ENCODE data around the gene ARMS2.
A peak's percentile ranks its signal among the peaks of the same experiment; 100 is the strongest.

The ARMS2 gene

GRCh38 chr10:122441961-122442360 is 12.5 kb upstream of the ARMS2 start:
- no peaks in the 10 kb centered on the region for H3K4me1 Mint-ChIP-seq (ENCODE audit: low read depth)
- H3K27ac Mint-ChIP-seq = no peak overlapping the region
- no peak overlapping the region for H3K4me3 Mint-ChIP-seq
- H3K27me3 Mint-ChIP-seq = peaks cover 7% of the 10 kb centered on the region
- H3K36me3 Mint-ChIP-seq (ENCODE audit: low read depth) = no peaks in the 10 kb centered on the region
- H3K9me3 Mint-ChIP-seq = peaks cover 3% of the 10 kb centered on the region

GRCh38 chr10:122445469-122445868 is 9.0 kb upstream of the ARMS2 start:
- H3K4me1 Mint-ChIP-seq (ENCODE audit: low read depth) = no peaks in the 10 kb centered on the region
- no peak overlapping the region for H3K27ac Mint-ChIP-seq
- peaks cover 19% of the 10 kb centered on the region for H3K27me3 Mint-ChIP-seq
- no peak overlapping the region for H3K4me3 Mint-ChIP-seq
- no peaks in the 10 kb centered on the region for H3K9me3 Mint-ChIP-seq
- no peaks in the 10 kb centered on the region for H3K36me3 Mint-ChIP-seq (ENCODE audit: low read depth)

GRCh38 chr10:122445904-122446303 is 8.5 kb upstream of the ARMS2 start:
- H3K9me3 Mint-ChIP-seq = no peaks in the 10 kb centered on the region
- H3K27ac Mint-ChIP-seq = no peak overlapping the region
- H3K4me1 Mint-ChIP-seq (ENCODE audit: low read depth) = no peaks in the 10 kb centered on the region
- peaks cover 23% of the 10 kb centered on the region for H3K27me3 Mint-ChIP-seq
- H3K36me3 Mint-ChIP-seq (ENCODE audit: low read depth) = no peaks in the 10 kb centered on the region
- H3K4me3 Mint-ChIP-seq = no peak overlapping the region

- Mint-ChIP-seq H3K4me3 (no peak overlapping the region), H3K4me1 (ENCODE audit: low read depth) (no peaks in the 10 kb centered on the region), H3K27me3 (peaks cover 28% of the 10 kb centered on the region), H3K36me3 (ENCODE audit: low read depth) (no peaks in the 10 kb centered on the region), H3K9me3 (no peaks in the 10 kb centered on the region), H3K27ac (no peak overlapping the region)
These were observed 7.6 kb upstream of the ARMS2 start for GRCh38 chr10:122446668-122447423.

GRCh38 chr10:122448600-122448999 is 5.9 kb upstream of the ARMS2 start:
- Mint-ChIP-seq H3K9me3 (no peaks in the 10 kb centered on the region), H3K27ac (no peak overlapping the region), H3K27me3 (peaks cover 33% of the 10 kb centered on the region), H3K4me3 (no peak overlapping the region), H3K4me1 (ENCODE audit: low read depth) (no peaks in the 10 kb centered on the region), H3K36me3 (ENCODE audit: low read depth) (no peaks in the 10 kb centered on the region)

- H3K27ac Mint-ChIP-seq = no peak overlapping the region
- no peaks in the 10 kb centered on the region for H3K36me3 Mint-ChIP-seq (ENCODE audit: low read depth)
- peaks cover 33% of the 10 kb centered on the region for H3K27me3 Mint-ChIP-seq
- no peaks in the 10 kb centered on the region for H3K9me3 Mint-ChIP-seq
- H3K4me1 Mint-ChIP-seq (ENCODE audit: low read depth) = no peaks in the 10 kb centered on the region
- no peak overlapping the region for H3K4me3 Mint-ChIP-seq
These were observed 5.3 kb upstream of the ARMS2 start for GRCh38 chr10:122449153-122449552.

GRCh38 chr10:122450353-122450990 is 4.0 kb upstream of the ARMS2 start:
- Mint-ChIP-seq H3K27ac (no peak overlapping the region), H3K4me1 (ENCODE audit: low read depth) (no peaks in the 10 kb centered on the region), H3K27me3 (peaks cover 29% of the 10 kb centered on the region), H3K9me3 (no peaks in the 10 kb centered on the region), H3K4me3 (no peak overlapping the region), H3K36me3 (ENCODE audit: low read depth) (no peaks in the 10 kb centered on the region)

GRCh38 chr10:122454071-122454470 is 382 bp upstream of the ARMS2 start:
- no peak overlapping the region for H3K4me3 Mint-ChIP-seq
- no peaks in the 10 kb centered on the region for H3K36me3 Mint-ChIP-seq (ENCODE audit: low read depth)
- peaks cover 38% of the 10 kb centered on the region for H3K27me3 Mint-ChIP-seq
- no peaks in the 10 kb centered on the region for H3K4me1 Mint-ChIP-seq (ENCODE audit: low read depth)
- H3K9me3 Mint-ChIP-seq = no peaks in the 10 kb centered on the region
- H3K27ac Mint-ChIP-seq = no peak overlapping the region

- H3K27ac Mint-ChIP-seq = no peak overlapping the region
- no peak overlapping the region for H3K4me3 Mint-ChIP-seq
- H3K27me3 Mint-ChIP-seq = peaks cover 44% of the 10 kb centered on the region
- H3K4me1 Mint-ChIP-seq (ENCODE audit: low read depth) = peaks cover 1% of the 10 kb centered on the region
- H3K36me3 Mint-ChIP-seq (ENCODE audit: low read depth) = no peaks in the 10 kb centered on the region
- no peaks in the 10 kb centered on the region for H3K9me3 Mint-ChIP-seq
These were observed 1.1 kb downstream of the ARMS2 start for GRCh38 chr10:122455376-122456079.

GRCh38 chr10:122457934-122458333 is 3.5 kb downstream of the ARMS2 start:
- Mint-ChIP-seq H3K9me3 (no peaks in the 10 kb centered on the region), H3K4me3 (no peak overlapping the region), H3K36me3 (ENCODE audit: low read depth) (no peaks in the 10 kb centered on the region), H3K27ac (no peak overlapping the region), H3K4me1 (ENCODE audit: low read depth) (peaks cover 11% of the 10 kb centered on the region), H3K27me3 (peaks cover 41% of the 10 kb centered on the region)

GRCh38 chr10:122458693-122459092 is 4.2 kb downstream of the ARMS2 start:
- no peak overlapping the region for H3K4me3 Mint-ChIP-seq
- H3K9me3 Mint-ChIP-seq = no peaks in the 10 kb centered on the region
- no peak overlapping the region for H3K27ac Mint-ChIP-seq
- H3K4me1 Mint-ChIP-seq (ENCODE audit: low read depth) = peaks cover 11% of the 10 kb centered on the region
- peaks cover 49% of the 10 kb centered on the region for H3K27me3 Mint-ChIP-seq
- no peaks in the 10 kb centered on the region for H3K36me3 Mint-ChIP-seq (ENCODE audit: low read depth)

- peaks cover 57% of the 10 kb centered on the region for H3K27me3 Mint-ChIP-seq
- H3K36me3 Mint-ChIP-seq (ENCODE audit: low read depth) = no peaks in the 10 kb centered on the region
- H3K27ac Mint-ChIP-seq = no peak overlapping the region
- no peaks in the 10 kb centered on the region for H3K9me3 Mint-ChIP-seq
- peaks cover 11% of the 10 kb centered on the region for H3K4me1 Mint-ChIP-seq (ENCODE audit: low read depth)
- no peak overlapping the region for H3K4me3 Mint-ChIP-seq
These were observed 5.3 kb downstream of the ARMS2 start for GRCh38 chr10:122459561-122460273.

- H3K27ac Mint-ChIP-seq = no peak overlapping the region
- H3K4me1 Mint-ChIP-seq (ENCODE audit: low read depth) = peaks cover 11% of the 10 kb centered on the region
- H3K27me3 Mint-ChIP-seq = peaks cover 66% of the 10 kb centered on the region
- H3K36me3 Mint-ChIP-seq (ENCODE audit: low read depth) = no peaks in the 10 kb centered on the region
- H3K4me3 Mint-ChIP-seq = peak overlapping the region; percentile 26
- no peaks in the 10 kb centered on the region for H3K9me3 Mint-ChIP-seq
These were observed 6.4 kb downstream of the ARMS2 start for GRCh38 chr10:122460891-122461293.

GRCh38 chr10:122461367-122461728 is 6.9 kb downstream of the ARMS2 start, which contains the start of gene HTRA1:
HTRA1 (plus strand) TSS chr10:122461553; CDS start chr10:122461653, 100 bp downstream.
- Mint-ChIP-seq H3K4me1 (ENCODE audit: low read depth) (peaks cover 11% of the 10 kb centered on the region), H3K27me3 (peaks cover 66% of the 10 kb centered on the region), H3K36me3 (ENCODE audit: low read depth) (no peaks in the 10 kb centered on the region), H3K4me3 (peak within 1 kb of the TSS; percentile 80), H3K9me3 (no peaks in the 10 kb centered on the region), H3K27ac (no peak within 1 kb of the TSS)
